Right kidney (tissue), 1 donor: ENCODE measurements around the gene ZNF597.
"Not testable (repeated sequence)": the region's sequence is repeated elsewhere in the genome, so short reads cannot be mapped to it uniquely, and the experiment has no call there.

Experiments used
- DNase-seq: peaks from one replicate; pipeline ENCODE4 v3.0.0-alpha.2; 2016

The ZNF597 gene

DNA sequence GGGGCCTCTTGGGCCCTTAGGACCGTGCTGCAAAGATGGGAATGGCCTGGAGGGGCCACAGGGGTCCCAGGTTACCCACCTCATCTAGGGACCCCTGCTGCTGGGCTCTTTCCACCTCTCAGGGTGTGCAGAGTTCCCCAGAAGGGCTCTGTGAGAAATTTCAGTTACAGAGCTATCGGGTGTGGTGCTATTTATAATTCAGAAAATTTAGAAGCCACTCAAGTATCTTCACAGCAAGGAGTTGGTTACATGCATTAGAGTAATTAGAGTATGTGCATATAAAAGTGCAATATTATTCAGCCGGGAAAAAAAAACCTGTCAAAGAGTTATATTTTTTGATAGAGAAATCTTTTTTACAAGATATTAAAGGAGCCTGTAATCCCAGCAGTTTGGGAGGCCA, 33.1 kb upstream of the ZNF597 start:
- no peak for DNase-seq

DNA sequence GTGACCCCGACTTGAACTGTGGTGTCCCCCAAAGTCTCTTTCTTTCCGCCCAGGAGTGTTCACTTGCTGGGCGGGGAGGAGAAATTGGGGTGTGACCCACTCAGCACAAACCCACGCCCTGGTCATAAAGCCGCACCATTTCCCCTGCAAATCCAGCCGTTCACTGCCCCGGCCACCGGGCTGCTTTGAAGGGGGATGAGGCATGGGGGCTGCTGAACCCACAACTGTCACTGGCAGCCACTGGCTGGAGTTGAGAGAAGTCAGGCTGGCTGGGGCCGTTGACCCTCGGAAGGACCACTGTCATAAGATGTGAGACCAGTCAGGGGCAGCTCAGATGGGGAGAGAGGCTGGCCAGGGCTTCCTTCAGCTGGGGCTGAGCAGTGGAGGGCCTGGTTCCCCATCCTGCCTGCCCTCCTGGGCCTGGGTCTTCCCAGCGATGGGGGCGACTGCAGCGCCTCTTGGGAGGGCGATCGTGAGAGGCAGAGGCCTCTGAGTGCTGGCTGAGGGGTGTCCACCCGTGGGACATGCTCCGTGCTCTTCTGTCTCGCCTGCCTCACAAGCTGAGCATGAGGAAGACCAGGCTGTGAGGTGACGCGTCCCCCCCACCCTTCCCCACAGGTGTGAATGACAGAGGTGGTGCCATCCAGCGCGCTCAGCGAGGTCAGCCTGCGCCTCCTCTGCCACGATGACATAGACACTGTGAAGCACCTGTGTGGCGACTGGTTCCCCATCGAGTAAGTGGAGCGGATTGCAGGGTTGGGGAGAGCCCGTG, 32.5 kb upstream of the ZNF597 start:
- DNase-seq = no peak

DNA sequence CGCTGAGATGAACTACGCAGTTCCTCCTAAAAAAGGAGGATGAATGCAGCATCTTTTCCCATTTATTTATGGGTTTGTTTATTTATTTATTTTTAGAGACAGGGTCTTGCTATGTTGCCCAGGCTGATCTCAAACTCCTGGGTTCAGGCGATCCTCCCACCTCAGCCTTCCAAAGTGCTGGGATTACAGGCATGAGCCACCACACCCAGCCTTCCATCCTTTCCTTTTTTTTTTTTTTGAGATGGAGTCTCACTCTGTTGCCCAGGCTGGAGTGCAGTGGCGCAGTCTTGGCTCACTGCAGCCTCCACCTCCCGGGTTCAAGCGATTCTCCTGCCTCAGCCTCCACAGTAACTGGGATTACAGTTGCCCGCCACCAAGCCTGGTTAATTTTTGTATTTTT, 31.6 kb upstream of the ZNF597 start:
- DNase-seq = not testable (repeated sequence)

DNA sequence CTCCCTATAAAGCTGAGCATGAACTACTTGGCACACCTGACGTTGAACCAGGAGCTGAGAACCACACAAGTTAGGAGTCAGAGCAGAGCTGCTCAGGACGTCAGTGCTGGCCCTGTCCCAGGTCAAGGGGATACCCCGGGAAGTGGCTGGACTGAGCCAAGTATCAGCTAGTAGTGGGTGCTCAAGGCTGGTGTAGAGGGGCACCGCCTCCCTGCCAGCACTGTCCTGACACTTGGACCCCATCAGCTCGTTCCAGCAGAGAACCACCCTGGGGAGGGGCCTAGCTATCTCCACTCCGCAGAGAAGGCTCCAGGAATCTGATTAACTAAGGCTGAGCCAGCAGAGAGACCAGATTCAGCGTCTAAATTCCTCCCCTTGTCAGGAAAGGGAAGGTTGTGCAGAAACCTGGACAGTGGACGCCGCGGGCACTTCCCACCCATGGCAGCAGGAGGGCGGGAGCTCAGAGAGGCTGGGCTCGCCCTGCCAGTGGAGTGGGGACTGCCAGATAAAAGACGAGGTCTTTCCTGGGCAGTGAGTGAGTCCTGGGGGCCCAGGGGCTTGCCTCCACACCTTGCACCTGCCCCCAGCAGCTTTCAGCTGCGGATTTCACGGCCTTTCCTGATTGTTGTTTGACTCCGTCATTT, 31.0 kb upstream of the ZNF597 start:
- no peak for DNase-seq

DNA sequence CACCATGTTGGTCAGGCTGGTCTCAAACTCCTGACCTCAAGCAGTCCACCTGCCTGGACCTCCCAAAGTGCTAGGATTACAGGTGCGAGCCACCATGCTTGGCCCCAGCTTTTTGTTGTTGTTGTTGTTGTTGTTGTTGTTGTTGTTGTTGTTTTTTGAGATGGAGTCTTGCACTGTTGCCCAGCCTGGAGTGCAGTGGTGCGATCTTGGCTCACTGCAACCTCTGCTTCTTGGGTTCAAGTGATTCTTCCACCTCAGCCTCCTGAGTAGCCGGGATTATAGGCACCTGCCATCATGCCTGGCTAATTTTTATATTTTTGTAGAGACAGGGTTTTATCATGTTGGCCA, 30.3 kb upstream of the ZNF597 start:
- DNase-seq = not testable (repeated sequence)

DNA sequence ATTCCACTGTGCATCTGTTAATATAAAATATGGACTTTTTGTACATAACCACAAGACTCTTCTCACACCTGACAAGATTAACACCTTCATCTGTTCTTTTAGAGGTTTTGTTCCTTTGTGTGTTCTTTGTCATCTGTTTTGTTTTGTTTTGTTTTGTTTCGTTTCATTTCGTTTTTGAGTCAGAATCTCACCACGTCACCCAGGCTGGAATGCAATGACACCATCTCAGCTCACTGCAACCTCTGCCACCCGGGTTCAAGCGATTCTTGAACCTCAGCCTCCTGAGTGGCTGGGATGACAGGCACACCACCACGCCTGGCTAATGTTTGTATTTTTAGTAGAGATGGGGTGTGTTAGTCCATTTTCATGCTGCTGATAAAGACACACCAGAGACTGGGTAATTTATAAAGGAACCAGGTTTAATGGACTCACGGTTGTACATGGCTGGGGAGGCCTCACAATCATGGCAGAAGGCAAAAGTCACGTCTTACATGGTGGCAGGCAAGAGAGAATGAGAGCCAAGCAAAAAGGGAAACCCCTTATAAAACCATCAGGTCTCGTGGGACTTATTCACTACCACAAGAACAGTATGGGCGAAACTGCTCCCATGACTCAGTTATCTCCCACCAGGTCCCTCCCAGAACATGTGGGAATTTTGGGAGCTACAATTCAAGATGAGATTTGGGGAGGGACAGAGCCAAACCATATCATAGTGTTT, 29.7 kb upstream of the ZNF597 start:
- DNase-seq = no peak

DNA sequence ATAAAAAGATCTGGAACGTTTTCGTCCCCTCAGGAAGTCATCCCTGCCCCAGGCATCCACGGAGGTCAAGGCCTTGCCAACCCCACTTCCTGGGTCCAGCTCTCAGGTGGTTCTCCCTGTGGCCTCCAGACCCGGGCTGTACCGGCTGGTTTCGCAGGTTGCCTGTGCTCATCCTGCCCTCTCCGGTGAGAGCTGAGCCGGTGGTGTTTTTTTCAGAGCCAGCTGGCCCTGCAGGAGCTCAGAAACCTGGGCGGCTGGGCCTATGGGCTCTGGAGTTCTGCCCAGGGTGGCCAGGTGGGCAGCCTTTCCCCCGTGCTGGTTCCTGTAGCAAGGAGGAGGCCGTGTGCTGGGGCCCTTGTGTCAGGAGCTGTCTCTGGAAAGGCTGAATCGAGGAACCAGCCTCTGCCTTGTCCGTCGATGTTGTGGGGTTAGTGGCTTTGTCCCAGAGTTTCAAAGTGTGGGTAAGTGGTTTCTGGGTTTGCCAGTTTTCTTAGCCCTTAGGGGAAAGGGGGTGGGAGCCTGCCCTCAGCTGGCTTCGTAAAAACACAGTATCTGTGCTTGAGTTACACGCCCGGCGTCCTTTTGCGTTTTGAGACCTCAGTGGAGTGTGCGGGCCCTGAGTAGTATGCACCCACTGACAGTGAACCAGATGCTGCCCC, 28.3 kb upstream of the ZNF597 start:
- no peak for DNase-seq

DNA sequence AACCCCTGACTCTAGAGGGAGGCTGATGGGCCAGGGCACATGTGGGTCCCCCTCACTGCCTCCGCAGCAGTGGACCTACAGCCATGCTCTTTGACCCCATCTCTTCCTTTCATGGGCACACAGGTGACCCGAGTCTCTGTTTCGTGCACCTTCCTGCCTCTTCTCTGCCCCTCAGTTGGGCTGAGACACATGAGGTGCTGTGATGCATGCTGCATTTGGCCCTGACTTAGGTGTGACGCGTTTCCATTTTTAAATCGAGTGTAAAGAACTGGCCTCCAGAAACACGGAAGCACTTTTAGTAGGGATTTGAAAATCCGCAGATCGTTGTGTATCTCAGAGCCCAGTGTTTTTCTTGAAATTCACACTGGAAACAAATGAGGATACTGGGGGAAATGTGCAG, 27.4 kb upstream of the ZNF597 start:
- no peak for DNase-seq

DNA sequence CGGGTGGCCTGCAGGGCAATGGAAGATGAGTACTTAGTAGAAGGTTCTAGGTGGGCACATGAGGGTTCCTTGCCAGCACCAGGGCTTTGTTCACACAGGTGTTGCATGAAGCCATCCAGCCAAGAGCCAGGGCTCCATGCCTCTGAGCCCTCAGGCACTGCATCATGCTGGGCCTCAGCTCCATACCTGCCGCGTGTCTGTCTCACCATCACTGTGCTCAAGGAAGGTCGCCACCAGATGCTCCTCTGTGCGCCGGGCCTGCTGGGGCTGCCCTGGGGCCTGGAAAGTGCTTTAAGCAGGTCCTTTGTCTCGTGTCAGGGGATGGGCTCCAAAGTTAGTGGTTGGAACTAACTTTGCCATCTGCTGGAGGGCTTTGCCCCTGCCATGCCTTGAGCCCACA, 26.4 kb upstream of the ZNF597 start:
- no peak for DNase-seq

DNA sequence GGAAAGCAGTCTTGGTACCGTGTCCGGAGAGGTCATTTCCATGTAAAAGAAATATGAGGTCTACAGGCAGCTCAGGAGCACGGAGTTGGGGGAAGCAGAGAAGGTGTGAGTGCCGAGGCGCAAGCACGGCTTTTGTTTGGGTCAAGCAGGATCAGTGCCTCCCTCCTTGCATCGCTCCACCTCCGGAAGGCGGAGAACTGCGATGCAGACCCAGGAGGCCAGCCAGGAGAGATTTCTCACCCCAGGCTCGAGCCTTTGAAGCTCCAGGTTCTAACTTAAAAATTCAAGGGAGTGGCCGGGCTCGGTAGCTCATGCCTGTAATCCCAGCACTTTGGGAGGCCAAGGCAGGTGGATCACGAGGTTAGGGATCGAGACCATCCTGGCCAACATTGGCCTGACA, 25.2 kb upstream of the ZNF597 start:
- DNase-seq = no peak

DNA sequence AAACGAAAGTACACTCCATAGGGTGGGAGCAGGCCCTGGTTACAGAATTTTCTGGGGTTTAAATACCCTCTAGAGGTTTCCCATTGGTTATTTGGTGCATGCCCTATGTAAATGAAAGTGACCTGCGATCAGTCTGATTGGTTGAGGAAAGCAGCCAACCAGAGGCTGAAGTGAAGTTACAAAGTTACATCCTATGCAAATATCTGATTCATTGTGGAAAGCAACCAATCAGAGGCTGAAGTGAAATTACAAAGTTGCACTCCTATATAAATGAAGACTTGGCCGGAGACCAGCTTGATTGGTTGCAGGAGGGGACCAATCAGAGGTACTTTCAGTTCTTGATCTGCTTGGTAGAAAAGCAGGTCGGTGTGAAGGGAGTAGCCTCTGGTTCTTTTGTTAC, 24.6 kb upstream of the ZNF597 start:
- no peak for DNase-seq

DNA sequence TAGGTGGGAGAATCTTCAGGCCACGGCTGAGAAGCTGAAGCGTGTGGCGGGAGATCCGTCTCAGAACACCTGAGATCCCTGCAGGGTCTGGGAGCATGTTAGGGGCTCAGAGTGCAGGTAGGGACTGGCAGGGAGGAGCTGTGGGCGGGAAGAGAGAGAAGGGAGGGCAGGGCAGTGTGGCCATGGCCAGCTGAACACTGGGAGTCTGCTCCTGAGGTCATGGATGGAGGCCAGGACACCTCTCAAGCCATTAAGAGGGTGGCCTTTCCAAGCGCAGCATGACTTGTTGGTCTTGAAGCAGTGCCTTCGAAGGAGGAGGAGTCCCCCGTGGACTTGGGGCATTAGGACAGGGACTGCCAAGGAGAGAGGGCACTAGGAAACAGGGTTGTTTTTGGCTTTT, 23.9 kb upstream of the ZNF597 start:
- DNase-seq = no peak

DNA sequence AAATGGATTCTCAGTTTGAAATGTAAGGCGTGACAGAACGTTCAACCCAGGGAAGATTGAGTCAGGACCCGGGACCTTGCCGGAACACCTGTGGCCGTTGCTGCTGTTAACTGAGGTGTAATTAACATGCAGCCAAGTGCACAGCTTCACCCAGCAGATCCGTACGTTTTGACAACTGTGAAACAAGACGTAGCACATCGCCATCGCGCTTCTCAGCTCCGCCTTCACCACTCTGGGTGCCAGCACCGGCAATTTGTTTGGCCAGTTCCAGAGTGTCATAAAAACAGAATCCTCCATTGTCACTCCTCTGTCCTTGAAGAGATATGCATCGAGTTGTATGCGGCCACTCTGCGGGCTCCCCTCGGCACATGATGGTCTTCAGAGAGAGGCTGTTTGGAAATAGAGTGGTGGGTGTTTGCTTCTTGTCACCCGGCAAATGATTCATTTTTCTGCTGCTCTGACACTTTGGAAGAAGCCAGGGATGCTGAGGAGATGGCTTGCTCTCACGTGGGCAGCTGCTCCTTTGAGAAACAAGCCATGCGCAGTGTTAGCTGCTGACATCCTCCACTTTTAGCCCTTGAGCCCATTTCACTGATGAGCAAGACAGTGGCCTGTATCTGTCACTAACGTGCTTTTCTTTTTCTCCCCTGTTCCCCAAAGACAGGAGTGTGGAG, 22.7 kb upstream of the ZNF597 start:
- no peak for DNase-seq

DNA sequence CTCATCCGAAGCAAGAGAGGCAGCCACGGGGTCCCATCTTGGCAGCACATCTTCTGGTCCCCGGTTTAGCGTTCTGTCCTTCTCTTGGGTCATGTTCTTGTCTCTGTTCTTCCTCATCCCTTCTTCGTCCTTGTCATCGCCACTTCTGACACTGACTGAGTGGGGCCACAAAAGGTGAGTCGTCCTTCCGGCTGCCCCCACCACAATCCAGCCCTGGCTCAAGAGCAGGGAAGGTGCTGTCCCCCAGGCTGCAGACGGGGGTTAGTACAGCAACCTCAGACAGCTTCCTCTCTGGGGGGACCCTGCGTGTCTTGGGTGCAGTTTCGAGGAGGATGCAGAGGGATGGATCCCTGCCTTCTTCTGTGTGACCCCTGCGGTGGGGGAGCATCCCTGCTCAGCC, 22.0 kb upstream of the ZNF597 start:
- DNase-seq = no peak

DNA sequence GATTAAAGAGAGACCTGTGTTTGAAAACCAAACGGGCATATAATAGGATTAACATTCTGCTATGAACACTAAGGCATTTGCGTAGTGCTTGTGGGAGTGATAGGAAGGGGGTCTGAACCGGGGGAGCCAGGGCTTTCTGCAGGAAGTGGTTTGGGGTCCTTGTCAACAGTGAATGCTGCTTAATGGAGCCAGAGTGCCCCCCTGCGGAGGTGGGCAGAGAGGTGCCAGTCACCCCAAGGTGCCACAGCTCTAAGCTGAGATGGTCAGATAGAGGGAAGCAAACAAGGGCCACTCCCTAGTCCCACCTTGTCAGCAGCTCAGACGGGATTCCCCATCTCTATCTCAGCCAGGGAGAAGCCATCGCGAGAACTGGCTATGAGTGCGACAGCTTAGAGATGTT, 17.8 kb upstream of the ZNF597 start:
- DNase-seq = no peak

DNA sequence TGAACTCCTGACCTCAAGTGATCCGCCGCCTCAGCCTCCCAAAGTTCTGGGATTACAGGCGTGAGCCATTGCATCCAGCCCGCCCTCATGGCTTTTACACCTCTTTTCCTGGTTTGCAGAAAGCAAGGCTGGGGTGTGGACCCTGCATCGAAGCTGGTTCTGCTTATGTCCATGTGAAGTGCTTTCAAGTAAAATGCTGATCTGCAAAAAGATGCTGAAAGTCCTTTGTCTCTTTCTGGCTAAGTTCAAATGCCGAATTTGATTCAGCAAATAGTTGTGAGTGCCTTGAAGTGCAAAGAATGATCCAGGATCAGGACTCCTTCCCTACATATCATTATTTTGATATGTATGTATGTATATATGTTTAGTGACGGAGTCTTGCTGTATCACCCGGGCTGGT, 17.3 kb upstream of the ZNF597 start:
- DNase-seq = no peak

DNA sequence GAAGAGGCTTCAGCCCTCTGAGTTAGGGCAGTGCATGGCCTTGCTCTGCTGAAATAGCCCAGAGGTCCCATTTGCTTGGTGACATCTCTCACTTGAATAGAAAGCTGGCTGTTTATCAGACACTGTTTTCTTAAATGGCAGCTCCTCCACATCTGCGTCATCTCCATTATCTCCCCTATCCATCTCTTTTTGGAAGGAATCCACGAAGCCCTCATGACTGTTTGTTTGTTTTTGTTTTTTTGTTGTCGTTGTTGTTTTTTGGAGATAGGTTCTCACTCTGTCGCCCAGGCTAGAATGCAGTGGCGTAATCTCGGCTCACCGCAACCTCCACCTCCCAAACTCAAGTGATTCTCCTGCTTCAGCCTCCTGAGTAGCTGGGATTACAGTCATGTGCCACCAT, 16.8 kb upstream of the ZNF597 start:
- DNase-seq = no peak

DNA sequence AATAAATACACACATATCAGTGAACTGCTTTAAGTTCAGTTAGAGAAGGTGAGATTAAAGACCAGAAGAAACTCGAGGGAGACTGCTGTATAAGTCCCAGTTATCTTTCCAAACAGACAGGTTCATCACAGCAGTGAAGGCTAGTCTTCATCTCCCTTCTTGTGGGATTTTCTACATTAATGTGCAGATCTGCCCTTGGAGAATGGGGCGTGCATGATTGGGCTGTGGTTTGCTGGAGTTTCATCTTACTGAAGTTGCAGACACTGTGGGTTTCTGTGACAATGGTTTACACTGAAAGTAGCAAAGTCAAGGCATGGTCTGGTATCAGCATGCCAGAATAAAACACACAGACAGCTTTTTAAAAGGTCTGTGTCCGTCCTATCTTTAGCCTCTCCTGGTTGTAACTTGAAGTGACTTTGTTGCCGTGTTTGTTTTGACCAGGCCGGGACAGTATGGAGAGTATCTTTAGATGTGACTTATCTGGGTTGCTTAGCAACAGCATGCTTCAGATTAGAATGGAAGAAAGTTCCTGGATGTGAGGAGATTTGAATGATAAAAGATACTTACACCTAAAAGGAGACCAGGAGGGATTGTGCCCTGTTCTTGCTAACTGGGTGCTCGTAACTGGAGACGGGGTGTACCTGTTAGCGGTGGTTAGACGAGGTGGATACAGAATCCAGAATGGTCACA, 16.2 kb upstream of the ZNF597 start:
- no peak for DNase-seq

DNA sequence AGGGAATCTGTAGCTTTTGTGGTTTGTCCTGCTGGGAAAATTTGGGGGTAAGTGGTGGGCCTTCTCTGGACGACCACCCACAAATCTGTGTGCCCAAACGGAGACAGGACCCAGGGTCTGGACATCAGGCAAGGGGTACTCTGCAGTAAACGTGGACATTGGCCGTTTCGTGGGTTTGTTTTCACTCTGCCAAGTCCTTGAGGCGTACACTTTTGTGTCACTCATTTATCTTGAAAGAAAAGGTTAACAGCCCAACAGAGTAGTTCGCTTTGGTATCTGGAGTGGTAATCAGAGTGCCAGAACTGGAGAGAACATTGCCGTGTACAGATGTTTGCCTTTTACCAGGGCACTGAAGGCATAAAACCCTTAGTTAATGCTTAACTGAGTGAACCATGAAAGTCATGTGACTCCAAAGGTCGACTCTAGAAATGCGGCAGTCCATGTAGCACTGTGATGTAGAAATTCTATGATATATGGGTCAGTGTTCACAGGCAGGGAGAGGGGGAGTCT, 15.6 kb upstream of the ZNF597 start:
- peak; percentile 61 for DNase-seq

DNA sequence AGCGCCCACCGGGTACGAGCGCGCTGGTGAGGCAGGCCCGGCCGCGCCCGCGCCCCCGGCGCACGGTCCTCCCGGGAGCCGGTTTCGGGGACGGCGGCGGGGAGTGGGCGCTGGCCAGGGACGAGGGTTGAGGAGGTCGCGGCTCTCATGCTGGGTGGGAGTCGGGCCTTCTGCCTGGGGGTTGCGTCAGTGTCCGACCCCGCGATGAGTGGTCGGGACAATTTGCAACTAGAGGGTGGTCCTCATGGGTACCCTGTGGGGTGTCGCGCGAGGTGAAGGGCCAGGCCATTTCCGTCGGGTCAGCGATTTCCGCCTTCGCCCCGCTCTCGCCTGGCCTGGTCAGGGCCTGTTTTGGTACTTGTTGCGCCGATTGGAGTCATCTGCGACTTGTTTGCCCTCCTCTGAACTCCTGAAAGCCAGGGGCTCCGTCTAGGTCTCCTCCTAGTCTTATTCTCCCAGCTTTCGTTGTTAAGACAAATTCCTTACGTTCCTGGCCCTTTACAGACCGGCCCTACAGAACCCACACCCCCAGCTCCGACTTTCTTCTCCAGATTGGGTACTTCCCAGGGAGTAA, 15.1 kb upstream of the ZNF597 start:
- peak; percentile 68 for DNase-seq
